ENCODE results near the gene MRPS15.
"Not testable (repeated sequence)": the region's sequence is repeated elsewhere in the genome, so short reads cannot be mapped to it uniquely, and the experiment has no call there.

The MRPS15 gene

DNA sequence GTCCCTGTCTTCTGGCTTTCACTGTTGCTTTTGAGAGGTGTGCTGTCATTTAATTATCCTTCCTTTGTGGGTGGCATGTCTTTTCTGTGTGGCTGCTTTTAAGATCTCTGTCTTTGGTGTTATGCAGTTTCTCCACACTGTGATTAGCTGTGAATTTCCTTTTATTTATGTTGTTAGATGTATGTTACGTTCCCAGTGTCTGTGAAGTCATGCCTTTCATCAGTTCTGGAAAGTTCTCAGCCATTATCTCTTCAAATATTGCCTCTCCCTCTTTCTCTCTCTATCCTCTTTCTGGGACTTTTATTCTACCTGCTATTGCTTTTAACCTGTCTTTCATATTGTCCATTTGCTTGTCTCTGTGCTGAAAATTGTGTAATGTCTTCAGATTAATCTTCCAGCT, 39.5 kb upstream of the MRPS15 start:
- Histone ChIP-seq H2AFZ (ENCODE audit: low read length) (no peak overlapping the region), H3F3A (ENCODE audit: insufficient read depth, low read length) (no peaks in the 10 kb centered on the region), H3K36me3 (ENCODE audit: insufficient read depth, low read length) (no peaks in the 10 kb centered on the region), H3K4me3 (ENCODE audit: low read depth, low read length, poor library complexity, severe bottlenecking) (no peak overlapping the region), H3K4me1 (ENCODE audit: insufficient read depth, low read length, severe bottlenecking) (no peaks in the 10 kb centered on the region), H3K27ac (ENCODE audit: low read depth, low read length, poor library complexity, severe bottlenecking) (no peak overlapping the region), H3K9ac (ENCODE audit: low read length) (no peak overlapping the region), H3K9me3 (ENCODE audit: low read length) (no peaks in the 10 kb centered on the region), H3K79me2 (ENCODE audit: insufficient read depth, low read length) (no peaks in the 10 kb centered on the region), H3K27me3 (ENCODE audit: insufficient read depth, low read length) (no peaks in the 10 kb centered on the region), H4K20me1 (ENCODE audit: insufficient read depth, low read length) (no peaks in the 10 kb centered on the region), H3K9me2 (ENCODE audit: low read depth, low read length) (no peaks in the 10 kb centered on the region), H3K4me2 (ENCODE audit: low read length) (no peak overlapping the region)
- no peak for TF ChIP-seq EZH2 (IDR thresholded peaks at IDR 0.05; ENCODE audit: borderline replicate concordance, low read length)
- TF ChIP-seq, protein P1, sequence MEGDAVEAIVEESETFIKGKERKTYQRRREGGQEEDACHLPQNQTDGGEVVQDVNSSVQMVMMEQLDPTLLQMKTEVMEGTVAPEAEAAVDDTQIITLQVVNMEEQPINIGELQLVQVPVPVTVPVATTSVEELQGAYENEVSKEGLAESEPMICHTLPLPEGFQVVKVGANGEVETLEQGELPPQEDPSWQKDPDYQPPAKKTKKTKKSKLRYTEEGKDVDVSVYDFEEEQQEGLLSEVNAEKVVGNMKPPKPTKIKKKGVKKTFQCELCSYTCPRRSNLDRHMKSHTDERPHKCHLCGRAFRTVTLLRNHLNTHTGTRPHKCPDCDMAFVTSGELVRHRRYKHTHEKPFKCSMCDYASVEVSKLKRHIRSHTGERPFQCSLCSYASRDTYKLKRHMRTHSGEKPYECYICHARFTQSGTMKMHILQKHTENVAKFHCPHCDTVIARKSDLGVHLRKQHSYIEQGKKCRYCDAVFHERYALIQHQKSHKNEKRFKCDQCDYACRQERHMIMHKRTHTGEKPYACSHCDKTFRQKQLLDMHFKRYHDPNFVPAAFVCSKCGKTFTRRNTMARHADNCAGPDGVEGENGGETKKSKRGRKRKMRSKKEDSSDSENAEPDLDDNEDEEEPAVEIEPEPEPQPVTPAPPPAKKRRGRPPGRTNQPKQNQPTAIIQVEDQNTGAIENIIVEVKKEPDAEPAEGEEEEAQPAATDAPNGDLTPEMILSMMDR (IDR thresholded peaks at IDR 0.05; ENCODE audit: low read length) = no peak

DNA sequence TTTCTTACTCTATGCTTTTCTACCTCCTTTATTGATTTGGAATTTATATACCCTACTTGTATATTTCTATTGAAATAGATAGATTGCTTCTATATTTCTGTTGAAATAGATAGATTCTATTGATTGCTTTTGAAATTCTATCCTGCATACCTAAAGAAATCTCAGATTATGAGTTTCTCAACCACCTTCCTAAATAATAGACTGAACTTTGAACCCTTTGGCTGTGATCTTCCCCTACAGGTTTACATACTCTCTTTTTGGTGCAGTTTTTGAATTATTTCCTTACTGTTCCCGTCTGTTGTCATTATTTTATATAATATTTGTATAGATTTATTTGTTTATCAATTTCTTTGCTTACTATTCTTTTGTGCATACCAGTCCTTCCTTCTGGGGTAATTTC, 39.0 kb upstream of the MRPS15 start:
- Histone ChIP-seq H3K27me3 (ENCODE audit: insufficient read depth, low read length) (no peaks in the 10 kb centered on the region), H4K20me1 (ENCODE audit: insufficient read depth, low read length) (no peaks in the 10 kb centered on the region), H3K27ac (ENCODE audit: low read depth, low read length, poor library complexity, severe bottlenecking) (no peak overlapping the region), H3K4me2 (ENCODE audit: low read length) (no peak overlapping the region), H3F3A (ENCODE audit: insufficient read depth, low read length) (no peaks in the 10 kb centered on the region), H3K4me3 (ENCODE audit: low read depth, low read length, poor library complexity, severe bottlenecking) (no peak overlapping the region), H3K9ac (ENCODE audit: low read length) (no peak overlapping the region), H2AFZ (ENCODE audit: low read length) (no peak overlapping the region), H3K9me2 (ENCODE audit: low read depth, low read length) (no peaks in the 10 kb centered on the region), H3K36me3 (ENCODE audit: insufficient read depth, low read length) (no peaks in the 10 kb centered on the region), H3K4me1 (ENCODE audit: insufficient read depth, low read length, severe bottlenecking) (no peaks in the 10 kb centered on the region), H3K79me2 (ENCODE audit: insufficient read depth, low read length) (no peaks in the 10 kb centered on the region), H3K9me3 (ENCODE audit: low read length) (no peaks in the 10 kb centered on the region)
- no peak for TF ChIP-seq EZH2 (IDR thresholded peaks at IDR 0.05; ENCODE audit: borderline replicate concordance, low read length)
- TF ChIP-seq, protein P1 (IDR thresholded peaks at IDR 0.05; ENCODE audit: low read length) = no peak

DNA sequence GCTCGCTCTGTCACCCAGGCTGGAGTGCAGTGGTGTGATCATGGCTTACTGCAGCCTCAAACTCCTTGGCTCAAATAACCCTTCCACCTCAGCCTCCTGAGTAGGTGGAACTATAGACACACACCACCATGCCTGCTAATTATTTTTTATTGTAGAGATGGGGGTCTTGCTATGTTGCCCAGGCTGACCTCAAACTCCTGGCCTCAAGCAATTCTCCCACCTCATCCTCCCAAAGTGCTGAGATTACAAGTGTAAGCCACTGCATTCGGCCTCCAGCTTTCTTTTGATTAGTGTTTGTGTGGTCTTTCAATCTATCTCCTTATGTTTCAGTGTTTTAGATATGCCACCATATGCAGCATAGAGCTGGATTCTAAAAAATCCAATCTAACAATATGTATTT, 38.4 kb upstream of the MRPS15 start:
- TF ChIP-seq EZH2 (IDR thresholded peaks at IDR 0.05; ENCODE audit: borderline replicate concordance, low read length) = no peak
- TF ChIP-seq, protein P1 (IDR thresholded peaks at IDR 0.05; ENCODE audit: low read length) = no peak
- no peaks in the 10 kb centered on the region for H3K9me2 ChIP-seq (ENCODE audit: low read depth, low read length)
- H2AFZ ChIP-seq (ENCODE audit: low read length) = no peak overlapping the region
- no peak overlapping the region for H3K4me3 ChIP-seq (ENCODE audit: low read depth, low read length, poor library complexity, severe bottlenecking)
- H3K27me3 ChIP-seq (ENCODE audit: insufficient read depth, low read length) = no peaks in the 10 kb centered on the region
- no peaks in the 10 kb centered on the region for H3K36me3 ChIP-seq (ENCODE audit: insufficient read depth, low read length)
- no peaks in the 10 kb centered on the region for H4K20me1 ChIP-seq (ENCODE audit: insufficient read depth, low read length)
- H3K9me3 ChIP-seq (ENCODE audit: low read length) = no peaks in the 10 kb centered on the region
- H3F3A ChIP-seq (ENCODE audit: insufficient read depth, low read length) = no peaks in the 10 kb centered on the region
- no peaks in the 10 kb centered on the region for H3K4me1 ChIP-seq (ENCODE audit: insufficient read depth, low read length, severe bottlenecking)
- H3K4me2 ChIP-seq (ENCODE audit: low read length) = no peak overlapping the region
- H3K9ac ChIP-seq (ENCODE audit: low read length) = no peak overlapping the region
- H3K27ac ChIP-seq (ENCODE audit: low read depth, low read length, poor library complexity, severe bottlenecking) = no peak overlapping the region
- no peaks in the 10 kb centered on the region for H3K79me2 ChIP-seq (ENCODE audit: insufficient read depth, low read length)

DNA sequence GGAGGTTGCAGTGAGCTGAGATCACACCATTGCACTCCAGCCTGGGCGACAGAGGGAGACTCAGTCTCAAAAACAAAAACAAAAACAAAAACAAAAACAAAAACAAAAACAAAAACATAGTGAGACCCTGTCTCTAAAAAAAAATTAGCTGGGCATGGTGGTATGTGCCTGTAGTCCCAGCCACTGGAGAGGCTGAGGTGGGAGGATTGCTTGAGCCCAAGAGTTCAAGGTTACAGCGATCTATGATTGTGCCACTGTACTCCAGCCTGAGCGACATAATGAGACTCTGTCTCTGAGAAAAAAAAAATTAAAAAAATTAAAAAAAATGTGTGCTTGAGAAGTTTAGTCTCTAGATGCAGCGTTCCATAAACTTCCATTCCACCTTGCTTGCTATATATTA, 37.7 kb upstream of the MRPS15 start:
- not testable (repeated sequence) for H3K4me1 ChIP-seq (ENCODE audit: insufficient read depth, low read length, severe bottlenecking); H4K20me1 ChIP-seq (ENCODE audit: insufficient read depth, low read length); H3K79me2 ChIP-seq (ENCODE audit: insufficient read depth, low read length); H3K9me3 ChIP-seq (ENCODE audit: low read length); H3K4me2 ChIP-seq (ENCODE audit: low read length); H3K27me3 ChIP-seq (ENCODE audit: insufficient read depth, low read length); H3F3A ChIP-seq (ENCODE audit: insufficient read depth, low read length); H3K4me3 ChIP-seq (ENCODE audit: low read depth, low read length, poor library complexity, severe bottlenecking); H3K36me3 ChIP-seq (ENCODE audit: insufficient read depth, low read length); H3K27ac ChIP-seq (ENCODE audit: low read depth, low read length, poor library complexity, severe bottlenecking); H3K9me2 ChIP-seq (ENCODE audit: low read depth, low read length); H3K9ac ChIP-seq (ENCODE audit: low read length); H2AFZ ChIP-seq (ENCODE audit: low read length)
